ENCODE measurements around the gene FBLN5.
"Not testable (repeated sequence)": the region's sequence is repeated elsewhere in the genome, so short reads cannot be mapped to it uniquely, and the experiment has no call there.

FBLN5 gene

DNA sequence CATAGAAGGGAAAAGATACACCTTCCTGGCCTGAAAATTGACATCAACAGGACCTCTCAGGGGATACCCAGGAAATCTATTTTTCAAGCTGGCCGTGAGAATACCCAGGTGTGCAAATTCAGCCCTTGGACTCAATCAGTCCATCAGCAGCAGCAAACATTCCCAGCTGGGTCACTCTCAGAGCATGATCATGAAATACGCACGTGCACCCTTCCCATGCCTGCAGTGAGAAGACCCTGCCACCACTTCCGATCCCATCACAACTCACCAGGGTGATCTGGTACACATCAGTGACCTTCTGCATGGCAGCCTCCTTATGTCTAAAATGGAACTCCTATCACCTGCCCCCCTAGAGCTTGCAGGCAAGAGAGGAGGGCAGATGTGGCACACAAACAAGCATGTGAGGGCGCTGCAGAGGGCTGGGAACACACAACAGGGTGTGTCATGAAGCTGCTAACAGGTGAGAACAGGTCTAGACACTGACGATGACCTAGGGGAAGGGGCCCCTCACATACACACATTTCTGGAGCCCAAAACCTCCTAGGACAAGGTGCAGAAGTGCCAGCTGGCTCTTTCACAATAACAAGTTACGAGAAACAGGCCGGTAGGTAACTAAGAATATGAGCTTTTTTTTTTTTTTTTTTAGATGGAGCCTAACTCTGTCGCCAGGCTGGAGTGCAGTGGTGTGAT lies 42.4 kb downstream of the FBLN5 start:
- no peak for ATAC-seq

DNA sequence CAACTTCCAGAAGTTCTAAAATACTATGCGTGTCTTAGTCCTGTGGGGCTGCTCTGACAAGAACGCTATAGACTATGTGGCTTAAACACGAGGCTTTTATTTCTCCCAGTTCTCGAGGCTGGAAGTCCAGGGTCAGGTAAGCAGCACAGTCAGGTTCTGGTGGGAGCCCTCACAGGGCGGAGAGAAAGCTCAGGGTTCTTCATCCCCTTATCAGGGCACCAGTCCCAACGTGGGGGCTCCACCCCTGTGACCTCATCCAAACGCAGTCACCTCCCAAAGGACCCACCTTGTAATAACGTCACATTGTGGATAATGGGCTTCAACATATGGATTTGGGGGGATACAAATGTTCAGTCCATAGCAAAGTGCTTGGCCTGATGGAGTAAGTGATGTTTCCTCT lies 43.0 kb downstream of the FBLN5 start:
- ATAC-seq: no peak

DNA sequence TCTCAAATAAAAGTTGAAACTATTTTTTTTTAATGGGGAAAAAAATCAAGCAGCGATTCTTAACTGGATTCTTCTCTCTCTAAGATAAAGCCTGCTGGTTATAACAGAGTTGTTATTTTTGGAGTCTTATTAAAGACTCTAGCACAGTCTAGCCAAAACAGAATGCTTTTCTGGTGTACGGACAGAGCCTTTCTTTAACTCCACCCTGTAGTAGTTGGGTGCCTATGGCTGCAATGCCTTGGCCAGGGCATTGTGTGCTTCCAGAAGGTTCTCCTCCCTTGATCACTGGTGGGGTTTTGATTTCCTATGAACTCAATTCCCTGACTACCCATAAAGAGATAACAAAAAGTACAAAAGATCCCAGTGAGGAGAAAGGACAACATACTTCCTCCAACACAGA lies 44.4 kb downstream of the FBLN5 start:
- ATAC-seq: no peak

DNA sequence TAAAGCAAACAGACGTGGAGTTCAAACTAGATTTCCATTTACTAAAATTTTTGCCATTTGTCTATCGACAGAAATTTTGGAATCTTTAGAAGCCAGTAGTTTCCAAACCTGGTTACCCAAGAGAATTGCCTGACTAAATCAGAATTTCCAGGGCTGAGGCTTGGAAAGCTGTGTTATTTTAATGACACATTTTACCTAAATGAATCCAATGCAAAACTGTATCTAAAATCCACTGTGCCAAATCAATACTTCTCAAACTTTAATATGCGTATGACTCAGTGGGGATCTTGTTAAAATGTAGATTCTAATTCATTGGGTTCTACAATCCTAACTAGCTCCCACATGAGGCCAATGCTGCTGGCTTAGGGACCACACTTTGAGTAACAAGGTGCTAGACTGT lies 45.2 kb downstream of the FBLN5 start:
- no peak for ATAC-seq

DNA sequence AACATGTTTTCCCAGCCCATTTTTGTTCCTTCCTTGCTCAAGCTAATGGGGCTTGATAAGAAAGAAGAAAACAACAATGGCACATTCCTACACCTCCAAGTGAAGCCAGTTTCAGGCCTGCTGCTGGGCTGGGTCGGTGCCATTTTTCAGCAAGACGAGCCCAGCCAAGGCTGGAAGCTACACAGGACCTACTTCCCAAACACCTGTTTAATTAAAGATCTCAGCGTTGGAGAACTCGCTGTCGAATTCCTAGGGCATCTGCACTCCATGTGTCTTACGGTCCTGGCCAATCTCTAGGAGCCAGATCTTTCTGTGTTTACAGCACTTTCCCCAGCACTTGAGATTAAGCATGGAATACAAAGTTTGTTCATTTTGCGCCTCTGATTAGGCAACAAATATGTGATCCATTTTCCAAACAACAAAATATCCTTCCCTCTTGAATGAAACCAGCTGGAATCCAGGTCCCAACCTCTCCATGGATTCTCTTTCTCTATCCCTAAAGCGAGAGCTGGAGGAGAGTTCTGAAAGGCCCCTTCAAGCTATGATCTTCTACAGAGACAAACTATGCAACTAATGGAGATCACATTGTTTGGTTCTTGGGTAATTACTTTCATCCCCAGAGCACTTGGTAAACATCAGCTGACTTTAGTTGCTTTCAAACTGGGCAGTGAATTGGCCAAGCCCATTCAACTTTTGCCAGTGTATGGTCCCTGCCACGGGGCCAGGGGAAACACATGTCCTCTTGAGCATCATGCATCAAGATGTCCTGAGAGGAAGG lies 45.9 kb downstream of the FBLN5 start:
- ATAC-seq: no peak

DNA sequence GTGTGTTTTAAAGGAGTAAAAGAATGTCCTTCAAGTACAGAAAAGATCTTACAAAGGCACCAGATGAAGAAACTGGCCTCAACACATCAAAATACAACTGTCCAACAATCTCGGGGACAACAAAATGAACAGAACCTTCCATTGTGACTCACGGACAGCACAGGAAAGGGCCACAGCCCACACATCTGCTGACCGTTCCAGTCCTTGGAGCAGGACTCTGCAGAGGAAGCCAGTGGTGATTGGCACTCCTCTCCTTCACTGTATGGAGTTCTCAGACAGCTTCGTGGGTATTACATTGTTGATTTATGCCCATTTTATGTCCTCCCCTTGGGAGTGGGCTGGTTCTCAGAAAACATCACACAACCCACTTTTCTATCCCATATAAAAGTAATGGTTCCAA lies 47.7 kb downstream of the FBLN5 start:
- ATAC-seq: no peak

DNA sequence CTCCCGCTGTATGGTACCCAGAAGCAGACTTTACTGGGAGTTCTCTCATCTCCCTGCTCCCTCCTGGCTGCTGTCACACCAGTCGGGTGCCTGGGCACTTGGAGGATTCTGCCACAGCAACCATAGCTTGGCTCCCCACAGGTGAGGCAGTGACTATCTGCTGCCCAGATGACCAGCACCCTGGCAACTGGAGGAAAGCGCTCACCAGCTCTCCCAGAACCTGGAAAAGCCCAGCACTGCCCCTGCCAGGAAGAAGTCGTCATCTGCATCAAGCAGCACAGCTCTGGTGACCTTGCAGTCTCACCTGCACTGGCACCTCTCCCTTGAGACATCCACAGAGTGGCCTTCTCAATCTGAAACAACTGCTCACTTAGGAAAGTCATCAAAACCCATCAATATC lies 48.3 kb downstream of the FBLN5 start:
- no peak for ATAC-seq

DNA sequence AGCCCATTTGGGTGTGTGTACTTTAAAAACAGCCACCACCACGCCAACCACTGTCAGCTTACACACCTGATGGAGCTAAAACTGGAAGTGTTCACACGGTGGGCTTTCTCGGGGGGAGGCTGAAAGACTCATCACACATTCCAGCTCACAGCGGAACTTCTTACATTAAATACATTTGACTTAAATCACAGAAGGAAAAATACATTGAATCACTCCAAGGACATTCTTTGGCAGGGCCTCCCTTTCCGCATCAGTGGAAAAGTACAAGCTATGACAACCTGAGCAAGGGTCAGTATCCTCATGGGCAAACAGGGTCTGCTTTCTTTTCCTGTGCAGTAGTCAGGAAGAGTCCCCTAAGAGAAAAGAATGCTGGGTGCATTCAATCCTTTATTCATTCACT lies 49.1 kb downstream of the FBLN5 start:
- no peak for ATAC-seq

DNA sequence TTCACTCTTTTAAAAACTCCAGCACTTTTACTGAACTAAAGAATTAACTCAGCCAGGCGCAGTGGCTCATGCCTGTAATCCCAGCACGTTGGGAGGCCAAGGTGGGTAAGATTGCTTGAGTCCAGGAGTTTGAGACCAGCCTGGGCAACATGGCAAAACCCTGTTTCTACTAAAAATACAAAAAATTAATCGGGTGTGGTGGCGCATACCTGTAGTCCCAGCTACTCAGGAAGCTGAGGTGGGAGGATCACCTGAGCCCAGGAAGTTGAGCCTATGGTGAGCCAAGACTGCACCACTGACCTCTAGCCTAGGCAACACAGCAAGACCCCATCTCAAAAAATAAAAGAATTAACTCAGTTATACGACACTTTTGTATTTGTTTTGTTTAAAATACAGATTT lies 49.8 kb downstream of the FBLN5 start:
- ATAC-seq: not testable (repeated sequence)

DNA sequence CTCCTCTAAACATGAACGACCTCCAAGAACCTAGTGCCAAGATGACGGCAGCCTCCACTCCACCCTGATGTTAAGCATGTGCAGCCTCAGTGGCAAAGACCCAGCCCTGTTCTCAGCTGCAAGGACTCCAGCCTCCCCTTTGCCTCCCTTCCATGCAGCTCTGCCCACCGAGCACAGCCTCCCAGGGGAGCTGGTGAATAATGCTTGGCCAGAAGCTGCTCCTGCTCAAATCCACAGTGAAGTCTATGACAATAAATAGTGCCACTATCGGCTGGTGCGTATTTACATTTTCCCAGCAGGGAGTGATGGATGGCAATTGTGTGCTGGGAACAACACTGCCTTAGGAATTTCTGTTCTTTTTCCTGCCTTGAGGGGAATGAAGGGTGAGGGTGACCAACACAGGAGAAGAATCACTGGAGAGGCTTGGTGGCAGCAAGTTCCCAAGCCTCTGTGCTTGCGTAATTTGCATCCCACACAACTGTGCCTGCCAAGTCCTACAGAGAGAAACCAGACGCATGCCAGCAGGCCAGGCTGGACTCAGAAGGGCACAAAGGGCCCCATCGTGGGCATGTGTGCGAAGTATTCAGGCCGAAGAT lies 50.3 kb downstream of the FBLN5 start:
- ATAC-seq: no peak

DNA sequence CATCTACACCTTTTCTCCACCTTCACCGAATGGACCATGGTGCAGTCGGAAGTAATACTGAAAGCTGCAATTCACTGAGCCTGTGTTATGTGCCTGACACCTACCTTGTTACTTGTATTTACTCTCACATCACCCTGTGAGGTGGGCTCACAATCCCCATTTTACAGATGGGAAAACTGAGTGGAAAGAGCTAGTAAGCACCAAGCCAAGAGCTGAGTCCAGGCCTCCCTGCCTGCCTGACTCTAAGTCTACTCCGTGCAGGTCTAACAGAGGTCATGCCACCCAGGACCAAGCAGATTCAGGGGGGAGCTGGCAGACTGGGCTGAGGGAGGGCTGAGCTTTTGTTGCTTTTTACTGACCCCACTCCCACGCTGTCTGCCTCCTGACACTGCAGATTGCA lies 51.1 kb downstream of the FBLN5 start:
- no peak for ATAC-seq

DNA sequence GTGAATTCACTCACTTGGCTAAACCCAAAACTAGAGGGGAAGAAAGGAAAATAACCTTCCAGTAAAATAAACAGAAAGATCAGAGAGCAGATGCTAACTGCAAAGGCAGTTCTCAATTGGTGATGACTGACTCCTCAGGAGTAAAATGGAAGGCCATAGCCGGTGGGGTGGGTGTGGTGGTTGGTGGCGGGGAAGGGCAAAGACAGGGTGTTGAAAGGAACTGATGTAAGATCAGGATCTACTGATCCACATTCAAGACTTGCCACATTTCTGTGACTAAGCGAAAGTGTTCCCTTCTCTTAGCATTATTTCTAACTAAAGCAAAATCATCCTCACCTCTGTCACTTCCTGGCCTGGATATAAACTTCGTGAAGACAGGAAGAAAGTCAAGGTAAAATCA lies 53.8 kb downstream of the FBLN5 start:
- no peak for ATAC-seq

DNA sequence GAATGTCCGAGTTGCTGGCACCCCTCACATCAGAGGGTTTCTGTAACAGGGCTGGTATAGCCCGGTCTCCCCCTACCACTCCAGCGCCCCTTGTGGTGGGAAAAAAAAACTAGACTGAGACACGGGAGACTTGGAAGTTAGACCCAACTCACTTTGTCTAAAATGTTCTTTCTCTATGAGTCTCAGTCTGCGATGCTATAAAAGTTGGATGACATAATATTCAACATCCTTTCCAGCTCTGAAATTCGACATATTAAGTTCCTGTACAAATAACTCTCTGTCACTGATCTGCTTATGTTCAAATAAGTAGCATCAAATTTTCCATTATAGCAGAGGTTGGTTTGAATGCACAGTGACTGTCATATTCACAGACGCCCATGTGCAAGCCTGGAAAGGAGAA lies 54.5 kb downstream of the FBLN5 start:
- ATAC-seq: peak in 1 of 2 donors; percentile 17

DNA sequence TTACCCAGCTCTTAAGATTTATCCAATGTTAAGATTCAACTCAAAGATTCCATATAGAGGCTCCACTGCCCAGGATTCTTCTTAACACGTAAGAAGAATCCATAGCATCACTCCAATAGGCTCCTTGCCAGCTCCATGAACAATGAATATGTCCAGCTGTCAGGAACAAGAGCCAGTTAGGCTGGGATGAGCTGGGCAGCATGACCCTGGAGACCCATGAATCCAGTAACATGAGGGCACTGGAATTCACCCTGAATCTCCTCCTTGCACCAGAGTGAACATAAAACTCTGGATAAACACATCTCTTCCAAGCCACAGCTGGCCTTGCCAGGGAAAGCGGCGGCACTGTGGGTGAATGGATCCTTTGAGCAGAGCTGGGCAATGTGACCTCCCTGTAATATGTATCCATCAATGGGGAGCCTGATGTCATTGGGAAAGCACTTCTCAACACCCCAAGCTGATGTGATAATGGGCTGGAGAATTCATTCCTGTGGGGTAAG lies 55.7 kb downstream of the FBLN5 start:
- no peak for ATAC-seq

DNA sequence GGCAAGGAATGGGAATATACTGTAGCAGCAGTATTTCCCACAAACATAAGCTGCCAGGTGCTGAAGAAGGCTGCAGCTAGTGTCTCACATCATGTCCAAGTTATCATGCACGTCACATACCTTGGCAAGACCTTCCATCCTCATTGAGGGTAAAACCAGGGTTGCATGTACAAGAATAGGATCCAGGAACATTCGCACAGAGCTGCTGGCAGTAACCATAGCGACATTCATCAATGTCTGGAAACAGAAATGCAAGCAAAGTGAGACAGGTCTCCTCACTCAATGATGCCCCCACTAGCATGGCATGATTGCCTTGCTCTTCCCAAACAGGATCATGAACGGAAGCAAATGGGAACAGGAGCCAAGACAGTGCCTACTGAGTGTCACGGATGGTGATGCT lies 56.4 kb downstream of the FBLN5 start:
- no peak for ATAC-seq

DNA sequence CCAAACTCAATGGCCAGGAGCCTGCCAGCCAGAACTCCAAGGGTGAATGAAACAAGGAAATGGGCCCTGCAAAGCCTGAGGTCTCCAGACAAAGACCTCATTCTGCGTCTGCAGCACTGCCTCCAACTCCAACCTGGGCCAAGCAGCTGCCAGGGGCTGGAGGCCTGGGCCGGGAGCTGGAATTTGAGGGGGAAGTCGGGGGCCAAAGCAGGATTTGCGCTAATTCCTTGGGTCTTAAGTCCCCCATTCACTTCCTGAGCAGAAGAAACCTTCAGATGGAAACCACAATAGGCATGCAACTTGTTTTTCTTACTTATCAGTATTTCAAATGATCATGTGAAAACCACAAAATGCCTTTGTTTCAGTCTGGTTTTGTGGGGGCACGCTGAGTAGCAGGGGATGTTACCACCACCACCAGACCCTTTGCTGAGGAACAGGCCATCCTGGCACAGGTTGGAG lies 57.2 kb downstream of the FBLN5 start:
- ATAC-seq: no peak

DNA sequence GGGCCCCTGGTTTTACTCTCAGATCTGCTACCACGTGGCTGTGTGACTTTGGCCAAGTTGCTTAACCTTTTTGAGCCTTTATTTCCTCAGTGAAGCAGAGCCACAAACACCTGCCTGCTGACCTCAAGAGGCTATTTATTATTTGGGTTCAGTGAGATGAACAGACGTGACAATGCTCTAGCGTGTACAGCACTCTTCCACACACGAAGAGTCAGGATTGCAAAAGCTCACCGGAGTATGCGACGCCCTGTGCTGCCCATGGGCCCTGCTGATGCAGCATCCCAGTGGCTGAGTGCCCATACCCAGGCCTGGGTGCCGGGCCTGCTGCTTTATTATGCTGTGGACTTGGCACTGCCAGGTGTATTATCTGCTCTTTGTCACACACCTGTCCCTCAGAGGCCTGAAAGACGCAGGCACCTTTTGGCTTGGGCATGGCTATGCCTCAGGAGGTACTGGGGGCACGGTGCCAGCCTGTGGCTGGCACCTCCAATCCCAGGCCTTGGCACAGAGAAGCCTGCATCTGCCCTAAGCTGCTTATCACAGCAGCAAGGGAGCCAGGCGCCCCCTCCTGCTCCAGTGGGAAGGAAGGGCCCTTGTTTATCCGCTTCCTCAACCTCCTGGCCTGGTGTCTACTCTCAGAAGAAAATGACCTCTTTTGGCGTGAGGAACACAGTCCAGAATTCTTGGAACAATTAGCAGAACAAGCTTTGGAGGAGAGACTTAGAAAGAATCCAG lies 57.9 kb downstream of the FBLN5 start:
- no peak for ATAC-seq

DNA sequence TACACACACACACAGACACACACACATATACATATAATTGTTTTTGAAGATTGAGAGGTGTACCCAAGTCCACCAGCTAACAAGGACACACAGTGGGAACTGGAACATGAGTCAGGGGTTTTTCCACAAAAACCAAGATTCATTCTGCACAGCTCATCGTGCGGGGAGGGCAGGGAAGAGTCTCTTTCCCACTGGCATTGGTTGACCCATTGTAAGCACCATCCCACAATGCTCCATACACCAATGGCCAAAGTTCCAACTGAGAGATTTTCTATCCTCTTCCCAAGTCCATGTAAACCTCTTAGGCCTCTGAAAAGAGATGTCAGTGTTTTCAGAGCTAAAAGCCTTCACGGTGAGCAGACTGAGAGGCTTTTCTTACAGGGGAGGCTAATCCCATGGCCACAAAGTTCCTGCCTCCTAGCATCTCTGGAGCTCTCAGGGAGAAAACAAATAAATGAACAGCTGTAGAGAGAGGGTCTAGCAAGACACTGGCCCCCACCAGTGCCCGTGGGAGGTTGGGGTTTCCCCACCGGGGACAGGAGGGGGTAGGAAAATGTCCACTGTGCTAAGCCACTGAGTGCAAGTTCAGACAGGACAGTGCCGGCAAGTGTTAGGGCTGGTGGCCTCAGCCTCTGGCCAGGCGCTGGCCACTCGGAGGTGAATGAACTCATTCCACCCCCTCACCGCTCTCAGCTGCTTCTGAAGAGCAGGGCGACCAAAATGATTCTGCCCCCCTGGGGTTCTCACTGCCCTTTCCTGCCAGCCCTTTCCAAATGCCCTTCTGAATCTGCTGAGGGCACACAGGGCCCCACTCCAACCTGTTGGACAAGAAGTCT lies 58.6 kb downstream of the FBLN5 start:
- ATAC-seq: no peak

DNA sequence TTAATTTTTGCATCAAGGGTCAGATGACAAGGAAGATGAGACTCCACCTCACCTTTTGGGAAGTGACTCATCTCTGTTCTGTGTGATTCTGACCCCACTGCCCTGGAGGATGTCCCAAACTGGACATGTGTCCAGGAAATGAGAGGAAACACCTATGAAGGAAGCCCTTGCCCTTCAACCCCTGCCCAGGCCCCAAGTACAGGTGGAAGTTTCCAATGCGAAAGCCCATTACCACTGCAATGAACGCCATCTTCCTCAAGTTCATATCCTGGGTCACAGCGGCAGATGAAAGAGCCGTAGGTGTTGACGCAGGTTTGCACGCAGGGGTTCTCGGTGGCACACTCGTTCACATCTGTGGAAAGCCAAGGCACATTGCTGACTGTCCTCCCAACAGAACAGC lies 60.5 kb downstream of the FBLN5 start:
- ATAC-seq: no peak

DNA sequence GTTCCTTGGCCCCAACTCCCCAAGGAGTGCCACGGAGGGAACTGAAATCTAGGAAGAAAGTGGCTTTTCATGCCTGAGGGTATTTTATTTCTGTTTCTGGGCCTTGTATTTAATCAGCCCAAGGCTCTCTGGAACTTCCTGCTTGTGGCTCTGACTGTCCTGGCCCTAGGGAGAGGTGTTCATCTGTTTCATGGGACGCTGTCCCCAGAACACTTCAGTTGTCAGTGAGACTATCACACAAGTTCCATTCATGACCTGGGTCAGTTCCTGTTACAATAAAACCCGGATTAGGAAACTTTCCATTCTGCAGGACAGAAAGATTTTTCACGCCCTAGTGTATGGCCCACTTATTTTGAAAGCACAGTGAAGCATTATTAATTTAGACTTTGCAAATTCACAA lies 61.7 kb downstream of the FBLN5 start:
- no peak for ATAC-seq

DNA sequence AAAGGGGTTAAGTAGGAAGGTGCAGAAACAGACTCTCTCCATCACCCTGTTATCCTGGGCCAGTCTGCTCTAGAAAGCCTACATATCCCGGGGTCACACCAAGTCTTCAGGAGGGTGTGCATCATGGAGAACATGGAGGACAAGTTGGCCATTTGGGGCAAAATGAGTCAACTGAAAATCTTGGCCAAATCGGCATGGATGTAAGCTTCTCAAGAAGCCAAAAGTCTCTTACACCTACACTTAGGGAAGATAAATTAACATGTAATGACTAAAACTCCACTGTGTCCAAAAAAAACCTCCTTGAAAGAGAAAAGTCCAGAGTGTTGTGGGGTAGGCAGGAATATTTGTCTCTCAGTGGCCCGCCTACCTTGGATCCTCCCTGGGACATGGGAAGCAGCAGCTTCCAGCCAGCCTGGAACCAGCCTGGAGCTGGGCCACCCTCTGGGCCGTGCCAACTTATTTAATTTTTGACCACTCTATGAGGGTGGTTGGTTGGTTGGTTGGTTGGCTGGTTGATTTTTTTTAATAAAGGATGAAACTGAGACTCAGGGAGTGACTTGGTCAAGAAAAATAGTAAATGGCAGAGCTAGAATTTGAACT lies 62.3 kb downstream of the FBLN5 start:
- ATAC-seq: no peak

DNA sequence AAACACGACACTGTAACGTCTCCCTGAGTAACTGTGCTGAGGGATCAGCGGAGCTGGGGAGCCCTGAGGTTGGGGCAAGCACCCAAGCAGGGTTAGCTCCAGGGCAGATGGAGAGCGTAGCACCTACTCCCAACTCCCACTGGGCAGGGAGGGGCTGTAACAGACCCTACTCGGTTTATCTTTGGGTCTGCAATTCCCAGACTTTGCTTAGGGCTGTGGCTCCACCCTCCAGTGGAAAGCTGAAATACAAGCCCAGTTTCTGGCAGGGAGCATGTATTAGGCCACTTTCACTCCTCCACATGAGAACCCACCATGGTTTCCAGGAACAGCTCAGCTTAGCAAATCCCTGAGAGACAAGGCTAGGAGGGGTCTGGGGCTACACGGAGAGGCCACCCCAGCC lies 62.8 kb downstream of the FBLN5 start:
- ATAC-seq: no peak
